K562 (cell line): ENCODE measurements around the gene MYH3. TPM values are rescaled to one million over a fixed set of nuclear protein-coding genes. Genes with fewer than 3 reads are reported as not detected.

Experiments used
- ATAC-seq: fragments of 200-7000 bp; cut with Tn5 transposase; 3 replicates; pipeline ENCODE4 v1.9.1; 2020; ENCODE audit warnings: moderate library complexity
- BruUV-seq: library from RNA; stranded (reverse); fragments of 400-500 nt; replicated peaks from 2 replicates; lab custom pipeline; 2021; lab: Mats Ljungman, UMichigan
- CTCF ChIA-PET: fragments of 300-600 bp; formaldehyde crosslinking; extraction: SDS; loops from one replicate; lab custom pipeline; 2021; ENCODE audit warnings: low intra/inter-chr PET ratio; lab: Yijun Ruan, JAX
- POLR2A ChIA-PET: fragments of 300-600, 350-650 bp; sonication (Branson Sonifier 250); formaldehyde crosslinking; extraction: SDS; loops from one replicate; lab custom pipeline; 2021; ENCODE audit warnings: antibody characterized with exemption, inconsistent platforms; lab: Yijun Ruan, JAX
- DNase-seq, 4 experiments: peaks; one replicate each; pipeline versions ENCODE4 v3.0.0 to v3.0.0-alpha.2; 2011 to 2018; ENCODE audit warnings: low spot score in 3 of 4, mixed read lengths in 3 of 4; ENCODE audit errors: extremely low read depth in 1 of 4
- FAIRE-seq: peaks from 2 replicates; lab custom pipeline; 2011; peaks lifted over from hg19 to GRCh38; lab: Jason Lieb, UNC
- H2AFZ ChIP-seq: 2 replicates; pipeline ENCODE4 v1.6.0; 2011; ENCODE audit warnings: low read depth, low read length, control low read depth, inconsistent platforms
- H3K27ac ChIP-seq: fragments of 200-600 bp; 3 replicates; pipeline ENCODE4 v1.8.0; 2011; ENCODE audit warnings: low read depth, mild to moderate bottlenecking, control low read depth, inconsistent platforms, low read length, moderate library complexity, mixed read lengths; ENCODE audit errors: extremely low read depth
- H3K27me3 ChIP-seq, 2 experiments: fragments of 300-600 bp in 1 of 2; 2 replicates in 1 of 2; 3 replicates in 1 of 2; pipeline versions ENCODE4 v1.6.0 to v1.8.0; 2011; ENCODE audit warnings: inconsistent platforms in 2 of 2, low read length in 2 of 2, mild to moderate bottlenecking in 1 of 2, mixed read lengths in 1 of 2, moderate library complexity in 1 of 2; ENCODE audit not compliant: control insufficient read depth in 2 of 2, insufficient read depth in 2 of 2
- H3K36me3 ChIP-seq: fragments of 300-600 bp; 3 replicates; pipeline ENCODE4 v1.8.0; 2011; ENCODE audit warnings: mild to moderate bottlenecking, low read length, inconsistent platforms; ENCODE audit not compliant: control insufficient read depth, insufficient read depth
- H3K4me1 ChIP-seq, 2 experiments: fragments of 200-600 bp in 1 of 2; replicated peaks in 1 of 2; 2 replicates in 1 of 2; 3 replicates in 1 of 2; pipeline versions ENCODE4 v1.5.1 to v1.8.0; 2011; ENCODE audit warnings: inconsistent platforms in 2 of 2, low read length in 2 of 2, mild to moderate bottlenecking in 1 of 2, mixed read lengths in 1 of 2, moderate library complexity in 1 of 2; ENCODE audit not compliant: control insufficient read depth in 2 of 2, insufficient read depth in 2 of 2
- H3K4me2 ChIP-seq: 2 replicates; pipeline ENCODE4 v1.6.1; 2011; ENCODE audit warnings: low read length, control low read depth, inconsistent platforms, mixed read lengths; ENCODE audit not compliant: insufficient read depth
- H3K4me3 ChIP-seq: fragments of 200-600 bp; sonication (generic), shearing (Covaris generic); 2 replicates; pipeline ENCODE4 v1.5.1; 2016; ENCODE audit warnings: control low read depth, inconsistent platforms
- H3K79me2 ChIP-seq: fragments of 200-600 bp; 3 replicates; pipeline ENCODE4 v1.8.0; 2011; ENCODE audit warnings: low read length, inconsistent platforms; ENCODE audit not compliant: control insufficient read depth, insufficient read depth
- H3K9ac ChIP-seq, 2 experiments: 2 replicates each; pipeline versions ENCODE4 v1.6.0 to v1.6.1; 2011; ENCODE audit warnings: low read depth in 2 of 2, low read length in 2 of 2, control low read depth in 1 of 2, inconsistent platforms in 1 of 2, mild to moderate bottlenecking in 1 of 2, mixed read lengths in 1 of 2; ENCODE audit not compliant: insufficient read depth in 1 of 2
- H3K9me1 ChIP-seq: one replicate; pipeline ENCODE4 v1.6.0; 2011; ENCODE audit warnings: inconsistent platforms, mild to moderate bottlenecking, low read length, moderate library complexity; ENCODE audit not compliant: control insufficient read depth, insufficient read depth
- H3K9me3 ChIP-seq: replicated peaks from 2 replicates; pipeline ENCODE4 v1.5.1; 2011; ENCODE audit warnings: low read depth, low read length, inconsistent platforms; ENCODE audit not compliant: control insufficient read depth, insufficient read depth
- H4K20me1 ChIP-seq: replicated peaks from 2 replicates; pipeline ENCODE4 v1.6.1; 2011; ENCODE audit warnings: low read length, inconsistent platforms, mixed read lengths; ENCODE audit not compliant: control insufficient read depth, insufficient read depth
- ARHGAP35 ChIP-seq: fragments of 450-650 bp; IDR thresholded peaks from 2 replicates; pipeline ENCODE4 v1.6.1; 2018; ENCODE audit not compliant: partially characterized antibody
- DMBX1 ChIP-seq: fragments of 250-450 bp; sonication (Bioruptor Pico); IDR thresholded peaks from 2 replicates; pipeline ENCODE4 v1.8.0; 2022; ENCODE audit warnings: inconsistent platforms, mild to moderate bottlenecking, moderate library complexity, borderline replicate concordance
- ELF2 ChIP-seq: fragments of 250-450 bp; sonication (Bioruptor Pico); IDR thresholded peaks from 2 replicates; pipeline ENCODE4 v1.5.0; 2021; ENCODE audit warnings: mild to moderate bottlenecking
- ELF4 ChIP-seq: fragments of 450-650 bp; formaldehyde crosslinking; IDR thresholded peaks from 2 replicates; pipeline ENCODE4 v1.4.0; 2022; ENCODE audit warnings: missing genetic modification characterization
- HDAC2 ChIP-seq: fragments of 450-650 bp; IDR thresholded peaks from 2 replicates; pipeline ENCODE4 v1.6.1; 2016; ENCODE audit warnings: mild to moderate bottlenecking
- NCOR1 ChIP-seq: fragments of 450-650 bp; IDR thresholded peaks from 2 replicates; pipeline ENCODE4 v1.6.1; 2016; ENCODE audit warnings: mild to moderate bottlenecking, moderate library complexity
- PML ChIP-seq: IDR thresholded peaks from 2 replicates; pipeline ENCODE4 v1.6.1; 2012; ENCODE audit warnings: low read length, inconsistent platforms
- RAD21 ChIP-seq, 2 experiments: fragments of 250-450 bp in 1 of 2; fragments of 450-650 bp in 1 of 2; sonication (Bioruptor Pico) in 1 of 2; formaldehyde crosslinking in 1 of 2; IDR thresholded peaks in 1 of 2; conservative IDR thresholded peaks in 1 of 2; 2 replicates each; pipeline versions ENCODE4 v1.4.0 to v1.8.0; 2020 to 2022; ENCODE audit warnings: mild to moderate bottlenecking in 2 of 2, moderate library complexity in 1 of 2
- SMARCC2 ChIP-seq: fragments of 450-650 bp; IDR thresholded peaks from 2 replicates; pipeline ENCODE4 v1.6.1; 2017; ENCODE audit warnings: antibody characterized with exemption, moderate library complexity, mild to moderate bottlenecking, low read depth
- TCF7 ChIP-seq: sonication (generic); IDR thresholded peaks from 2 replicates; pipeline ENCODE4 v1.6.1; 2016; ENCODE audit warnings: antibody characterized with exemption, borderline replicate concordance
- ZBTB7A ChIP-seq: IDR thresholded peaks from 2 replicates; pipeline ENCODE4 v1.6.1; 2011; ENCODE audit warnings: low read depth, mild to moderate bottlenecking, low read length, moderate library complexity, borderline replicate concordance; ENCODE audit not compliant: control insufficient read depth
- ZC3H11A ChIP-seq: IDR thresholded peaks from 2 replicates; pipeline ENCODE4 v1.6.1; 2012; ENCODE audit warnings: low read depth, low read length, improper control_type of control experiment
- ZNF133 ChIP-seq: fragments of 250-450 bp; sonication (Bioruptor Pico); IDR thresholded peaks from 2 replicates; pipeline ENCODE4 v1.4.0; 2020; ENCODE audit warnings: mild to moderate bottlenecking
- ZNF175 ChIP-seq: fragments of 200-800 bp; sonication (Bioruptor generic); IDR thresholded peaks from 2 replicates; pipeline ENCODE4 v1.6.1; 2016; ENCODE audit warnings: low read depth, mild to moderate bottlenecking, missing genetic modification characterization, missing compliant biosample characterization
- ZNF696 ChIP-seq: fragments of 250-450 bp; sonication (Bioruptor Pico); conservative IDR thresholded peaks from 2 replicates; pipeline ENCODE4 v1.4.0; 2020; ENCODE audit warnings: mild to moderate bottlenecking, moderate library complexity
- ZNF79 ChIP-seq: fragments of 250-450 bp; sonication (Bioruptor Pico); IDR thresholded peaks from 2 replicates; pipeline ENCODE4 v1.4.0; 2020; ENCODE audit warnings: low read depth, mild to moderate bottlenecking, moderate library complexity
- WGBS: fragments of 100-300 bp; shearing (Covaris generic); methylation state at CpG from one replicate; pipeline ENCODE4 v1.1.6; 2016; ENCODE audit warnings: low coverage, mixed read lengths; ENCODE audit not compliant: insufficient coverage; ENCODE audit errors: missing lambda C conversion rate; 5-methylcytosine and 5-hydroxymethylcytosine counted together
- in situ Hi-C: fragments of 300-500 bp; cut with MboI; formaldehyde crosslinking; loops from 4 replicates; pipeline ENCODE4 v1.15.0; 2018; ENCODE audit warnings: inconsistent platforms, mixed read lengths
- intact Hi-C: fragments of 100-400 bp; cut with micrococcal nuclease; formaldehyde crosslinking; loops from 2 replicates; pipeline ENCODE4 v1.14.2; 2022
- polyA plus RNA-seq, 8 experiments: library from polyadenylated mRNA; depleted of rRNA in 4 of 8; stranded (reverse) in 5 of 8; unstranded in 3 of 8; fragments of >200 nt; fragmentation: Nextera tagmentation in 2 of 8; fragmentation: Illumina TruSeq in 1 of 8; extraction: Ambion mirVana in 2 of 8; extraction: Trizol in 1 of 8; gene quantifications; 2 replicates each; pipeline versions ENCODE4 v1.2.1 to v1.2.3, GENCODE V29; 2011 to 2014; ENCODE audit warnings: inconsistent platforms in 1 of 8, missing spikeins in 1 of 8
- total RNA-seq, 7 experiments: library from RNA; depleted of rRNA in 6 of 7; stranded (reverse); fragments of >200 nt in 6 of 7; fragmentation: Illumina TruSeq in 2 of 7; extraction: Trizol in 2 of 7; gene quantifications; 2 replicates each; pipeline versions ENCODE4 v1.2.1 to v1.2.3, GENCODE V29; 2011 to 2021; ENCODE audit warnings: low replicate concordance in 1 of 7
- TF ChIP-seq, protein P1 (sequence below): fragments of 200-800 bp; sonication (Bioruptor generic); IDR thresholded peaks from 2 replicates; pipeline ENCODE4 v1.6.1; 2017; ENCODE audit warnings: missing genetic modification characterization, missing compliant biosample characterization

MYH3 gene
- total and polyA plus RNA-seq, 9 of the 15 experiments (the other 6 are each of a cell fraction or from before 2014, with no cell fraction given), result 0.24 to 0.75 (median 0.40) TPM; not detected in 1

DNA sequence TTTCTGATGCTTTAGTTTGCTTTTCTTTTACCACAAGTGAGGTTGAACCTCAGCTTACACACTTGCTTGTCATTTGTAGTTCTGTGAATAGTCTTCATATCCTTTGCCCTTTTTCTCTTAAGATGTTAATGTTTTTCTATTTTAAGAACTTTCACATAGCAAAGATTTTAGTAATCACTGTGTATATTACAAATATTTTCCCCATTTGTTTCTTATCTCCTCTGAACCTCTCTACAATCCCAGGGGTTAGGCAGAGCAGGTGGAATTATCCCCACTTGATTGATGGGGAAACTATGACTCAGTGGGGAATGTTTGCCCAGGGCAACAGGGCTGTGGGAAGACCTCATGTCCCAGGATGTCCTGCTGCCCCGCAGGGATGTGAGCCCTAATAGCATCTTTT is 11.7 kb upstream of the MYH3 start:
- Histone ChIP-seq H3K79me2 (no peaks in the 10 kb centered on the region), H3K36me3 (peaks cover 2% of the 10 kb centered on the region; the same call in 1 of the 3 replicates), H3K9me3 (no peaks in the 10 kb centered on the region), H3K27me3 (no peaks in the 10 kb centered on the region), H4K20me1 (no peaks in the 10 kb centered on the region), H3K9ac (no peak overlapping the region), H3K4me3 (no peak overlapping the region), H3K9me1 (no peaks in the 10 kb centered on the region), H3K4me2 (no peak overlapping the region), H3K27ac (no peak overlapping the region), H2AFZ (no peak overlapping the region), H3K4me1 (no peaks in the 10 kb centered on the region)
- WGBS, result 57% methylated on average over 1 of the region's 1 CpG
- in situ Hi-C loops (no loop called here), intact Hi-C loops (no loop called here)
- no peak for TF ChIP-seq ZNF133
- no peak for TF ChIP-seq RAD21 (CRISPR knock-in tag; conservative IDR thresholded peaks at IDR 0.05 in 1 of 2, IDR thresholded peaks at IDR 0.05 in 1 of 2)
- TF ChIP-seq DMBX1 (CRISPR knock-in tag), result no peak
- TF ChIP-seq SMARCC2, result no peak
- no peak for TF ChIP-seq ELF2 (CRISPR knock-in tag)
- BruUV-seq, result no TSS peak
- ATAC-seq, result no peak
- ChIA-PET POLR2A (no interaction called here), CTCF (no interaction called here)
- FAIRE-seq, result no peak
- no peak for DNase-seq

DNA sequence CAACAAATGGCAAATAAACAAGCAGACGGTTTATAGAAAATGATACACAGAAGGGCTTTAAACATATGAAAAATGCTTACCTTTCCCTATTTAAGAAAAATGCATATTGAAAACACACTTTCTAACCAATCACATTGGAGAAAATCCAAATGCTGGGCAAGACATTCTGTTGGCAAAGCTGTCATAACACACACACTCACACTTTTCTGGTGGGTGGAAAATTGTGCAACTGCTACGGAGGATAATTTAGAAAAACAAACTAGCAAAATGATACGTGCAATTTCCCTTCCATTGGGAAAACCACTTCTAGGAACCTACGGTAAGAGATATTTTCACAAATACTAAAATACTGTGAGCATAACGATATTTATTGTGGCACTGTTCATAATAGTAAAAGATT is 9.8 kb upstream of the MYH3 start:
- H3K27me3 ChIP-seq, result no peaks in the 10 kb centered on the region
- no peak overlapping the region for H3K9ac ChIP-seq
- no peaks in the 10 kb centered on the region for H3K79me2 ChIP-seq
- no peak overlapping the region for H3K4me3 ChIP-seq
- DNase-seq, result no peak
- TF ChIP-seq ARHGAP35 (no peak), ZBTB7A (no peak), ELF4 (no peak), HDAC2 (no peak), ZC3H11A (no peak), TCF7 (no peak), ZNF79 (CRISPR knock-in tag) (no peak), ZNF696 (CRISPR knock-in tag) (no peak), PML (no peak), ZNF175 (CRISPR knock-in tag) (no peak), NCOR1 (no peak)
- TF ChIP-seq, protein P1, sequence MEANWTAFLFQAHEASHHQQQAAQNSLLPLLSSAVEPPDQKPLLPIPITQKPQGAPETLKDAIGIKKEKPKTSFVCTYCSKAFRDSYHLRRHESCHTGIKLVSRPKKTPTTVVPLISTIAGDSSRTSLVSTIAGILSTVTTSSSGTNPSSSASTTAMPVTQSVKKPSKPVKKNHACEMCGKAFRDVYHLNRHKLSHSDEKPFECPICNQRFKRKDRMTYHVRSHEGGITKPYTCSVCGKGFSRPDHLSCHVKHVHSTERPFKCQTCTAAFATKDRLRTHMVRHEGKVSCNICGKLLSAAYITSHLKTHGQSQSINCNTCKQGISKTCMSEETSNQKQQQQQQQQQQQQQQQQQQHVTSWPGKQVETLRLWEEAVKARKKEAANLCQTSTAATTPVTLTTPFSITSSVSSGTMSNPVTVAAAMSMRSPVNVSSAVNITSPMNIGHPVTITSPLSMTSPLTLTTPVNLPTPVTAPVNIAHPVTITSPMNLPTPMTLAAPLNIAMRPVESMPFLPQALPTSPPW (CRISPR knock-in tag), result no peak
- TF ChIP-seq, all 486 proteins: peak for 0
- Histone ChIP-seq H3K27ac (no peak overlapping the region), H4K20me1 (no peaks in the 10 kb centered on the region), H2AFZ (no peak overlapping the region), H3K4me2 (no peak overlapping the region), H3K4me1 (no peaks in the 10 kb centered on the region), H3K36me3 (no peaks in the 10 kb centered on the region), H3K9me3 (no peaks in the 10 kb centered on the region), H3K9me1 (no peaks in the 10 kb centered on the region)
- 52% methylated on average over 5 of the region's 5 CpGs for WGBS
- intact Hi-C loops (no loop called here), in situ Hi-C loops (no loop called here)
- no peak for ATAC-seq
- FAIRE-seq, result no peak
- BruUV-seq, result no TSS peak
- ChIA-PET CTCF (interaction anchor here (0.9 kb wide), 1 partner anchor 51 kb away, joined by 3 read pairs; no protein-coding TSS in a partner anchor), POLR2A (no interaction called here)
